ENCODE data around the gene STK17A. TPM values are rescaled to one million over a fixed set of nuclear protein-coding genes. Genes with fewer than 3 reads are reported as not detected.

The STK17A gene
- total and polyA plus RNA-seq, 2 of the 8 experiments (the other 6 are each of a cell fraction or from before 2014, with no cell fraction given): 2.2 to 12.2 TPM

GRCh38 chr7:43559946-43560335, 23.0 kb upstream of the STK17A start:
- H3K4me3 ChIP-seq (ENCODE audit: extremely low read depth in 1 of 4, insufficient read depth in 2 of 4, low read depth in 3 of 4, low read length in 4 of 4): no peak overlapping the region
- no peak overlapping the region for H3K4ac ChIP-seq (replicated peaks; ENCODE audit: insufficient read length, low read depth, low read length)
- no peak overlapping the region for H2BK12ac ChIP-seq (ENCODE audit: low read depth, low read length)
- H4K8ac ChIP-seq (ENCODE audit: extremely low read depth, insufficient read depth, low read length): no peak overlapping the region
- H3K23me2 ChIP-seq (ENCODE audit: low read depth, low read length): no peaks in the 10 kb centered on the region
- FAIRE-seq (no peak), DNase-seq (ENCODE audit: low read depth in 1 of 2, low spot score in 2 of 2) (no peak)
- CTCF ChIA-PET (ENCODE audit: partially characterized antibody): no interaction called here
- H2BK120ac ChIP-seq (replicated peaks; ENCODE audit: low read depth, low read length): no peak overlapping the region
- no peak overlapping the region for H2AK5ac ChIP-seq (ENCODE audit: low read depth, low read length)
- H2BK15ac ChIP-seq (ENCODE audit: low read length): no peak overlapping the region
- H4K91ac ChIP-seq (replicated peaks; ENCODE audit: insufficient read length, low read length): no peak overlapping the region
- no peak overlapping the region for H3K27ac ChIP-seq (ENCODE audit: low read depth, low read length)
- no peak overlapping the region for H3K23ac ChIP-seq (ENCODE audit: insufficient read length)
- H3K56ac ChIP-seq (replicated peaks; ENCODE audit: insufficient read length, low read depth, low read length): no peak overlapping the region
- H4K20me1 ChIP-seq (replicated peaks in 1 of 2; ENCODE audit: control insufficient read depth in 1 of 2, insufficient read depth in 2 of 2, low read length in 2 of 2): no peaks in the 10 kb centered on the region
- no peak overlapping the region for H3K4me2 ChIP-seq (ENCODE audit: insufficient read depth in 1 of 2, low read depth in 2 of 2, low read length in 2 of 2)
- H3K18ac ChIP-seq (ENCODE audit: extremely low read depth, low read length): no peak overlapping the region
- peaks cover 0 to 2% (median under 1%) of the 10 kb centered on the region in 4 experiments; a peak in 2 of 7 replicates for H3K4me1 ChIP-seq (replicated peaks in 1 of 4; ENCODE audit: control insufficient read depth in 3 of 4, insufficient read depth in 4 of 4, low read length in 3 of 4)
- no peak overlapping the region for H2BK5ac ChIP-seq (ENCODE audit: low read depth, low read length)
- no peak overlapping the region for H3K14ac ChIP-seq (ENCODE audit: insufficient read length)
- H3K79me1 ChIP-seq (ENCODE audit: low read depth, low read length): no peaks in the 10 kb centered on the region
- no peak overlapping the region for H3K9ac ChIP-seq (replicated peaks in 1 of 4; ENCODE audit: extremely low read depth in 1 of 4, low read depth in 3 of 4, low read length in 3 of 4)
- no peaks in the 10 kb centered on the region for H3K36me3 ChIP-seq (ENCODE audit: control insufficient read depth in 2 of 4, insufficient read depth in 4 of 4, low read length in 3 of 4)
- no peak overlapping the region for H2BK20ac ChIP-seq (ENCODE audit: low read length)
- H3K27me3 ChIP-seq (replicated peaks in 1 of 4; ENCODE audit: control insufficient read depth in 3 of 4, extremely low read depth in 1 of 4, insufficient read depth in 3 of 4, low read length in 3 of 4): no peaks in the 10 kb centered on the region
- 89% methylated on average over 2 of the region's 2 CpGs; no CpG with 5 or more reads in 1 of the 2 experiments for WGBS, 2 experiments (ENCODE audit: extremely low coverage in 1 of 2, insufficient coverage in 1 of 2, insufficient read length in 1 of 2, insufficient replicate concordance in 2 of 2, low coverage in 1 of 2, low lambda C conversion rate in 2 of 2, missing lambda C conversion rate in 1 of 2)
- no peaks in the 10 kb centered on the region for H3K79me2 ChIP-seq (ENCODE audit: control insufficient read depth in 1 of 2, insufficient read depth in 2 of 2, low read length in 2 of 2)
- H2AFZ ChIP-seq (ENCODE audit: low read length): no peak overlapping the region
- H3K9me3 ChIP-seq (ENCODE audit: insufficient read depth in 2 of 2, low read depth in 1 of 2, low read length in 1 of 2): no peaks in the 10 kb centered on the region
- no peak overlapping the region for H4K5ac ChIP-seq (ENCODE audit: insufficient read length, low read depth, low read length)
- POLR2A ChIA-PET (ENCODE audit: partially characterized antibody): no interaction called here
- TF ChIP-seq EP300 (IDR thresholded peaks at IDR 0.05; ENCODE audit: borderline replicate concordance in 1 of 2, low read depth in 2 of 2, low read length in 2 of 2): no peak
- no peak for TF ChIP-seq E2F6 (IDR thresholded peaks at IDR 0.05)
- TF ChIP-seq RNF2 (IDR thresholded peaks at IDR 0.05; ENCODE audit: borderline replicate concordance, low read depth, low read length, missing control alignments, poor library complexity, severe bottlenecking): no peak
- TF ChIP-seq POLR2A (IDR thresholded peaks at IDR 0.05; ENCODE audit: control extremely low read depth in 1 of 2, low read depth in 2 of 2, low read length in 2 of 2): no peak
- no peak for TF ChIP-seq GABPA (IDR thresholded peaks at IDR 0.05; ENCODE audit: borderline replicate concordance, insufficient read depth, low read length)
- no peak for TF ChIP-seq FOSL1 (IDR thresholded peaks at IDR 0.05; ENCODE audit: insufficient read depth, low read depth, low read length)
- TF ChIP-seq EZH2 (IDR thresholded peaks at IDR 0.05; ENCODE audit: low read depth, low read length, severe bottlenecking): no peak
- TF ChIP-seq CHD1 (IDR thresholded peaks at IDR 0.05; ENCODE audit: low read depth, low read length): no peak
- TF ChIP-seq SAP30 (IDR thresholded peaks at IDR 0.05; ENCODE audit: insufficient read depth, insufficient replicate concordance, low read length): no peak
- TF ChIP-seq SIRT6 (IDR thresholded peaks at IDR 0.05; ENCODE audit: low read length): no peak
- no peak for TF ChIP-seq TAF7 (optimal IDR thresholded peaks at IDR 0.05; ENCODE audit: borderline replicate concordance, low read depth, low read length)
- no peak for TF ChIP-seq KDM1A (IDR thresholded peaks at IDR 0.05; ENCODE audit: borderline replicate concordance, low read length)
- no peak for TF ChIP-seq CHD2 (IDR thresholded peaks at IDR 0.05; ENCODE audit: low read length)
- TF ChIP-seq CBX5 (IDR thresholded peaks at IDR 0.05; ENCODE audit: low read depth, low read length): no peak
